Measurements from ENCODE around the gene GRPR.

Gene GRPR

GRCh38 chrX:16186380-16187007 lies 63.1 kb downstream of the GRPR start:
- no peak for DNase-seq

- DNase-seq, result no peak
Observed at GRCh38 chrX:16187024-16187760, 63.8 kb downstream of the GRPR start.

GRCh38 chrX:16188687-16189086 lies 65.3 kb downstream of the GRPR start:
- DNase-seq, result no peak

GRCh38 chrX:16191605-16192004 lies 68.2 kb downstream of the GRPR start:
- DNase-seq, result no peak

GRCh38 chrX:16196829-16197228 lies 73.5 kb downstream of the GRPR start:
- DNase-seq, result no peak

GRCh38 chrX:16199343-16199742 lies 76.0 kb downstream of the GRPR start:
- no peak for DNase-seq

- DNase-seq, result no peak
Observed at GRCh38 chrX:16202943-16203342, 79.6 kb downstream of the GRPR start.
